Measurements from ENCODE around the gene GNAI3. TPM values are rescaled to one million over a fixed set of nuclear protein-coding genes. Genes with fewer than 3 reads are reported as not detected.

Gene GNAI3
- total and polyA plus RNA-seq, 2 experiments from 2014 or later: 8.9 to 11.5 TPM

GRCh38 chr1:109620841-109621286 lies 72.4 kb downstream of the GNAI3 start:
- TF ChIP-seq EZH2 (IDR thresholded peaks at IDR 0.05; ENCODE audit: borderline replicate concordance) (no peak), CTCF (IDR thresholded peaks at IDR 0.05; ENCODE audit: poor library complexity) (no peak)
- Histone ChIP-seq H4K20me1 (ENCODE audit: insufficient read depth, poor library complexity, severe bottlenecking) (peaks cover 45% of the 10 kb centered on the region), H3K4me2 (peak overlapping the region; percentile 93), H3K9me3 (ENCODE audit: low read depth) (no peaks in the 10 kb centered on the region), H3K4me3 (peak overlapping the region; percentile 76), H3K4me1 (ENCODE audit: insufficient read depth) (peaks cover 29% of the 10 kb centered on the region), H3K27me3 (no peaks in the 10 kb centered on the region), H3K36me3 (replicated peaks; ENCODE audit: insufficient read depth, low read depth) (no peaks in the 10 kb centered on the region), H3K79me2 (peaks cover 56% of the 10 kb centered on the region), H3K9me2 (replicated peaks; ENCODE audit: insufficient read depth) (no peaks in the 10 kb centered on the region), H2AFZ (peak overlapping the region; percentile 82), H3K27ac (peak overlapping the region; percentile 89)
- 0% methylated on average over 18 of the region's 18 CpGs for WGBS (ENCODE audit: low lambda C conversion rate, missing lambda C conversion rate)
- DNase-seq (ENCODE audit: low spot score): peak; percentile 97

- Histone ChIP-seq H3K27me3 (no peaks in the 10 kb centered on the region), H2AFZ (no peak overlapping the region), H3K9me2 (replicated peaks; ENCODE audit: insufficient read depth) (no peaks in the 10 kb centered on the region), H3K4me1 (ENCODE audit: insufficient read depth) (peaks cover 29% of the 10 kb centered on the region), H3K9me3 (ENCODE audit: low read depth) (no peaks in the 10 kb centered on the region), H3K27ac (peak overlapping the region; percentile 16), H4K20me1 (ENCODE audit: insufficient read depth, poor library complexity, severe bottlenecking) (peaks cover 47% of the 10 kb centered on the region), H3K4me2 (peak overlapping the region; percentile 93), H3K4me3 (peak overlapping the region; percentile 76), H3K79me2 (peaks cover 56% of the 10 kb centered on the region), H3K36me3 (replicated peaks; ENCODE audit: insufficient read depth, low read depth) (no peaks in the 10 kb centered on the region)
- no peak for TF ChIP-seq EZH2 (IDR thresholded peaks at IDR 0.05; ENCODE audit: borderline replicate concordance)
- no peak for TF ChIP-seq CTCF (IDR thresholded peaks at IDR 0.05; ENCODE audit: poor library complexity)
- TF ChIP-seq EZH2phosphoT487 (IDR thresholded peaks at IDR 0.05; ENCODE audit: low read depth, severe bottlenecking, unreplicated experiment): no peak
- DNase-seq (ENCODE audit: low spot score): no peak
- WGBS (ENCODE audit: low lambda C conversion rate, missing lambda C conversion rate): 73% methylated on average over 12 of the region's 13 CpGs
Measured at GRCh38 chr1:109621379-109622136, 73.1 kb downstream of the GNAI3 start.

GRCh38 chr1:109622137-109622892 lies 73.9 kb downstream of the GNAI3 start:
- Histone ChIP-seq H3K4me1 (ENCODE audit: insufficient read depth) (peaks cover 29% of the 10 kb centered on the region), H3K4me2 (peak overlapping the region; percentile 93), H3K36me3 (replicated peaks; ENCODE audit: insufficient read depth, low read depth) (no peaks in the 10 kb centered on the region), H3K27me3 (no peaks in the 10 kb centered on the region), H3K9me2 (replicated peaks; ENCODE audit: insufficient read depth) (no peaks in the 10 kb centered on the region), H4K20me1 (ENCODE audit: insufficient read depth, poor library complexity, severe bottlenecking) (peaks cover 47% of the 10 kb centered on the region), H3K79me2 (peaks cover 56% of the 10 kb centered on the region), H3K4me3 (no peak overlapping the region), H3K27ac (peak overlapping the region; percentile 74), H3K9me3 (ENCODE audit: low read depth) (no peaks in the 10 kb centered on the region), H2AFZ (no peak overlapping the region)
- no peak for TF ChIP-seq EZH2 (IDR thresholded peaks at IDR 0.05; ENCODE audit: borderline replicate concordance)
- no peak for TF ChIP-seq CTCF (IDR thresholded peaks at IDR 0.05; ENCODE audit: poor library complexity)
- TF ChIP-seq EZH2phosphoT487 (IDR thresholded peaks at IDR 0.05; ENCODE audit: low read depth, severe bottlenecking, unreplicated experiment): no peak
- no peak for DNase-seq (ENCODE audit: low spot score)
- WGBS (ENCODE audit: low lambda C conversion rate, missing lambda C conversion rate): 92% methylated on average over 11 of the region's 11 CpGs

All from hepatocyte (in vitro differentiated cells).